Testis (tissue), 2 donors: ENCODE results near the gene ABHD4.

Source experiments
- POLR2A ChIP-seq: fragments of 450-650 bp; IDR thresholded peaks from one replicate; pipeline ENCODE4 v1.6.1; 2017; ENCODE audit warnings: antibody characterized with exemption, mild to moderate bottlenecking, moderate library complexity
- TF ChIP-seq, protein P1 (sequence below), 3 experiments: fragments of 450-650 bp in 2 of 3; fragments of 200-600 bp in 1 of 3; sonication (generic) in 1 of 3; IDR thresholded peaks; one replicate each; pipeline ENCODE4 v1.5.1; 2016 to 2019; ENCODE audit warnings: antibody characterized with exemption in 3 of 3, mild to moderate bottlenecking in 2 of 3, moderate library complexity in 1 of 3

- TF ChIP-seq POLR2A = no peak
- TF ChIP-seq, protein P1, sequence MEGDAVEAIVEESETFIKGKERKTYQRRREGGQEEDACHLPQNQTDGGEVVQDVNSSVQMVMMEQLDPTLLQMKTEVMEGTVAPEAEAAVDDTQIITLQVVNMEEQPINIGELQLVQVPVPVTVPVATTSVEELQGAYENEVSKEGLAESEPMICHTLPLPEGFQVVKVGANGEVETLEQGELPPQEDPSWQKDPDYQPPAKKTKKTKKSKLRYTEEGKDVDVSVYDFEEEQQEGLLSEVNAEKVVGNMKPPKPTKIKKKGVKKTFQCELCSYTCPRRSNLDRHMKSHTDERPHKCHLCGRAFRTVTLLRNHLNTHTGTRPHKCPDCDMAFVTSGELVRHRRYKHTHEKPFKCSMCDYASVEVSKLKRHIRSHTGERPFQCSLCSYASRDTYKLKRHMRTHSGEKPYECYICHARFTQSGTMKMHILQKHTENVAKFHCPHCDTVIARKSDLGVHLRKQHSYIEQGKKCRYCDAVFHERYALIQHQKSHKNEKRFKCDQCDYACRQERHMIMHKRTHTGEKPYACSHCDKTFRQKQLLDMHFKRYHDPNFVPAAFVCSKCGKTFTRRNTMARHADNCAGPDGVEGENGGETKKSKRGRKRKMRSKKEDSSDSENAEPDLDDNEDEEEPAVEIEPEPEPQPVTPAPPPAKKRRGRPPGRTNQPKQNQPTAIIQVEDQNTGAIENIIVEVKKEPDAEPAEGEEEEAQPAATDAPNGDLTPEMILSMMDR (IDR thresholded peaks at IDR 0.05) = no peak
Measured at GRCh38 chr14:22599349-22599748, 1.2 kb downstream of the ABHD4 start.
